ENCODE measurements around the gene MLPH.

Gene MLPH

DNA sequence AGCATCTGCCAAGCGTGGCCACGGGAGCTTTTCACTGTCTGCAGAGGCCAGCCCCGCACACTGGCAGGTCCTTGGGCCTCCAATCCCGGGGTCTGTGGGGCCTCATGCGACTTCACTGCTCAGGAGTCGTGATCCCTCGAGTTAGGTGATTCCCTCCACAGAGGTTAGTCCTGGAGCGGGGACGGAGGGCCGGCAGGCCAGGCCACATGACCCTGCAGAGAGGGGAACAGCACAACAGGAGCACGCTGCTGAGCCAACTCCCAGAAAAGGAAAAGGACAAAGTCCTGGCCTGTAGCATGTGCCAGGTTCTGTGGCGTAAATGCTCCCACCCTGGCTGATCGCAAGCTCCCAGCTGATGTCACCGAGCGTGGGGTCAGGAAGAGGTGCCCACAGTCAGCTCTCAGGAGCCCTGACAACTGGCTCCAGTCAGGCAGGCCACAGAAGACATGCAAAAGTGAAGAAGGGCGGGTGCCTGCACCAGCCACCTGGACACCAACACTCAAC lies 64.1 kb downstream of the MLPH start:
- DNase-seq (ENCODE audit: low read depth): no peak
- H3K4me3 ChIP-seq (ENCODE audit: low read depth, low read length): no peak overlapping the region
- TF ChIP-seq CTCF (IDR thresholded peaks at IDR 0.05; ENCODE audit: insufficient read depth, low read depth, low read length, missing control alignments): no peak

DNA sequence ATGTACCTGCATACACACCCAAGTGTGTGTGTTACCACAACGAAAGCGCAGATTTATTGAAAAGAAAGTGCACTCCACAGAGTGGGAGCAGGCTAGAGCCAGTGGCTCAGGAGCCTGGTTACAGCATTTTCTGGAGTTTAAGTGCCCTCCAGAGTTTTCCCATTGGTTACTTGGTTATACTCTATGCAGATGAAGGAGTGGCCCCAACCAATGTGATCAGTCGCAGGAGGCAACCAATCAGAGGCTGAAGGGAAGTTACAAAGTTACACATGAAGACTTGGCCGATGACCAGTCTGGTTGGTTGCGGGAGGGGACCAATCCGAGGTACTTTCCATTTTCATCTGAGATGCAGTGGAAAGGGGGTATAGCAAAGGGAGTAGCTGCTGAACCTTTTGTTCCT lies 65.9 kb downstream of the MLPH start:
- DNase-seq (ENCODE audit: low read depth): no peak
- H3K4me3 ChIP-seq (ENCODE audit: low read depth, low read length): no peak overlapping the region

DNA sequence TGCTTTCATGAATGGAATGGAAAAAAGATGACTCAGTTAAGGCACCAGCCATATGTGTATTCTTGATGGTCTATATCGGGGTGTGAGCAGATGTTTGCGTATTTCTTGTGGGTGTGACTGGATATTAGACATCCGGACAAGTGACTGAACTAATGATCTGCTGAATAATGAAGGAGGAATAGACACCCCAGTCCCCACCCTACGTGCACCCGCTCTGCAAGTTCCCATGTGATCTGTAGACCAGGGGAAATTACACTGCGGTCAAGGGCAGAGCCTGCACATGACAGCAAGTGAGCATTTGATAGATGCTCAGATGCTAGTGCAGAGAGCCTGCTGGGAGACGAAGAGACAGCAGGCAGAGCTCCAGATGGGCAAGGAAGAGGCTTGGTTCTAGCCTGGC lies 66.9 kb downstream of the MLPH start:
- no peak for TF ChIP-seq CTCF (IDR thresholded peaks at IDR 0.05; ENCODE audit: insufficient read depth, low read depth, low read length, missing control alignments)
- no peak overlapping the region for H3K4me3 ChIP-seq (ENCODE audit: low read depth, low read length)
- no peak for DNase-seq (ENCODE audit: low read depth)

More for the DNA sequence above, 65.9 kb downstream of the MLPH start:
- TF ChIP-seq CTCF (IDR thresholded peaks at IDR 0.05; ENCODE audit: insufficient read depth, low read depth, low read length, missing control alignments): no peak

DNA sequence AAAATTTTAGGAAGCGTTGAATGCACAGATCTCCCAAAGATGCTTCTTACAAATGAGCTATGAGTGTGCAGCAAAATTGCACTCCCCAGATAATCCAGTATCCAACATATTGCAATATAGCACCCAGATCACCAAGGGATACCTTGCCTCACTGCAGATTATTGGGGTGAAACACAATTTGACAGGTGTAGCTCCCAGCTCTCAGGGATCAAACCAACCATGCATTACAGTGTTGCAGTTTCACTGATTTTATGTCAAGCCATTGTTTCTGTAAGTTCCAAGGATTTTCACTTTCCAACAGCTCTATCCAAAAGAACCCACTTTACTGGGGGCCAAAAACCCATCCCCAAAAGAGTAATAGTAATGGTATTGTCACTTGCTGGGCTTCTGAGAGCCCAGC lies 68.5 kb downstream of the MLPH start:
- no peak for DNase-seq (ENCODE audit: low read depth)
- TF ChIP-seq CTCF (IDR thresholded peaks at IDR 0.05; ENCODE audit: insufficient read depth, low read depth, low read length, missing control alignments): no peak
- no peak overlapping the region for H3K4me3 ChIP-seq (ENCODE audit: low read depth, low read length)

DNA sequence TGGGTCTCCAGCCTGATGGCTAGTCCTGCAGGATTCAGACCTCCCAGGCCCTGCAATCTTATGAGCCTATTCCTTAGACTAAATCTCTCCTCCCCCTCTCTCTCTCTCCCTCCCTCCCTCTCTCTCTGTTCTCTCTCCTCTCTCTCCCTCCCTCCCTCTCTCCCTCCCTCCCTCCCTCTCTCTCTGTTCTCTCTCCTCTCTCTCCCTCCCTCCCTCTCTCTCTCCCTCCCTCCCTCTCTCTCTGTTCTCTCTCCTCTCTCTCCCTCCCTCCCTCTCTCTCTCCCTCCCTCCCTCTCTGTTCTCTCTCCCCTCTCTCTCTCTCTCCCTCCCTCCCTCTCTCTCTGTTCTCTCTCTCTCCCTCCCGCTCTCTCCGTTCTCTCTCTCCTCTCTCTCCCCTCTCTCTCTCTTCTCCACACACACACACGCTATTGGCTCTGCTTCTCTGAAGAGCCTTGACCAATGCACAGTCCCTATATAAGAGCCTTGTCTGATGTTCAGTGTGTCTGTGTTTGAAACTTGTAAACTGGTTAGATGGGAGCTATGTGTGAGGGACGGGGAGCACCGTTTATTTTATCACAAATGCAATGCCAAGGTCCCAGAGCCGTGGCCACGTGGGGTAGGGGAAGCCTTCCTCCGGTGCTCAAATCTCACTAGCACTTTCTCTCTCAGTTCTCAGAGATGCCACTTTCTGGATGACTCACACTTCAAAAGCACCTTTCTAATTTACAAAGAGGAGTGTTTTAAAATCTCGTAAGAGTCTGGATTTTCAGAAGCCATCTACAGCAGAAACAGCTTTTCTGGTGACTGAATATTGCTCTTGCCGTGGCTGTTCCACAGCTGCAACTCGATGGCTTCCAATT lies 70.0 kb downstream of the MLPH start:
- no peak for TF ChIP-seq CTCF (IDR thresholded peaks at IDR 0.05; ENCODE audit: insufficient read depth, low read depth, low read length, missing control alignments)
- H3K4me3 ChIP-seq (ENCODE audit: low read depth, low read length): peak overlapping the region; percentile 16; the same call in 1 of the 2 replicates
- DNase-seq (ENCODE audit: low read depth): peak; percentile 94

DNA sequence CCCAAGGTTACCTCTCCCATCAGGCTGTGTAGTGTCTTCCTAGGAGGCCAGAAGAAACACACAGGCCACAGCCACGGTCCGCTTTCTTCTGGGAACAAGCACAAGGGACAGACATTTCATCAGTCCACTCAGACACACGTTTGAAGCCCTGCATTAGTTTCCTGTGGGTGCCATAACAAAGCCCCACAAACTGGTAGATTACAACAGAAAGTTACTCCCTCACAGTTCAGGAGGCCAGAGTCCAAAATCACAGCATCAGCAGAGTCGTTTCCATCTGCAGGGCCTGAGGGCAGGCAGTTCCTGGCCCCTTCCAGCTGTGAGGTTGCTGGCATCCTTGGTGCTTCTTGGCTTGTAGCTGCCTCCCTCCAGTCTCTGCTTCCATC lies 70.6 kb downstream of the MLPH start:
- TF ChIP-seq CTCF (IDR thresholded peaks at IDR 0.05; ENCODE audit: insufficient read depth, low read depth, low read length, missing control alignments): no peak
- peak overlapping the region; percentile 16 for H3K4me3 ChIP-seq (ENCODE audit: low read depth, low read length)
- DNase-seq (ENCODE audit: low read depth): peak; percentile 46

Data from GM12865 (cell line).